ENCODE data around the gene NIPBL.
"Not testable (repeated sequence)": the region's sequence is repeated elsewhere in the genome, so short reads cannot be mapped to it uniquely, and the experiment has no call there.

The NIPBL gene

GRCh38 chr5:37093795-37094194 is 217.2 kb downstream of the NIPBL start:
- DNase-seq (ENCODE audit: low read depth), result not testable (repeated sequence)

GRCh38 chr5:37099267-37099666 is 222.7 kb downstream of the NIPBL start:
- DNase-seq (ENCODE audit: low read depth), result not testable (repeated sequence)

GRCh38 chr5:37103302-37103701 is 226.7 kb downstream of the NIPBL start:
- DNase-seq (ENCODE audit: low read depth), result no peak

GRCh38 chr5:37109338-37109737 is 232.8 kb downstream of the NIPBL start:
- DNase-seq (ENCODE audit: low read depth), result no peak

- no peak for DNase-seq (ENCODE audit: low read depth)
Measured at GRCh38 chr5:37110135-37110534, 233.6 kb downstream of the NIPBL start.

GRCh38 chr5:37111426-37112382 is 235.1 kb downstream of the NIPBL start:
- DNase-seq (ENCODE audit: low read depth), result no peak

GRCh38 chr5:37112383-37112991 is 235.9 kb downstream of the NIPBL start:
- no peak for DNase-seq (ENCODE audit: low read depth)

Data from fibroblast of gingiva (primary cell).